OCI-LY1 (cell line): ENCODE results near the gene GNAQ.

Source experiments
- CTCF ChIP-seq: fragments of 200-600 bp; sonication (generic), shearing (Covaris generic); IDR thresholded peaks from 2 replicates; pipeline ENCODE4 v1.5.1; 2017; ENCODE audit warnings: mild to moderate bottlenecking, antibody characterized with exemption, low read length, moderate library complexity, mixed read lengths
- EZH2 ChIP-seq: fragments of 200-600 bp; sonication (generic), shearing (Covaris generic); IDR thresholded peaks from 2 replicates; pipeline ENCODE4 v1.8.0; 2017; ENCODE audit warnings: borderline replicate concordance, mixed run types, mild to moderate bottlenecking, antibody characterized with exemption, low read length, moderate library complexity, mixed read lengths

GRCh38 chr9:77847059-77847499, 184.5 kb downstream of the GNAQ start:
- no peak for TF ChIP-seq CTCF
- TF ChIP-seq EZH2: no peak
